HG03378 (cell line): ENCODE results near the gene WFDC2.
"Not testable (repeated sequence)": the region's sequence is repeated elsewhere in the genome, so short reads cannot be mapped to it uniquely, and the experiment has no call there.

Experiments
- ATAC-seq: cut with Tn5 transposase; IDR thresholded peaks from one replicate; pipeline ENCODE4 v1.9.1; 2021; ENCODE audit warnings: mild to moderate bottlenecking, moderate library complexity; ENCODE audit not compliant: unreplicated experiment

Gene WFDC2

GRCh38 chr20:45450097-45450818 lies 19.3 kb upstream of the WFDC2 start:
- no peak for ATAC-seq

- ATAC-seq, result no peak
Measured at GRCh38 chr20:45452238-45452637, 17.3 kb upstream of the WFDC2 start.

- no peak for ATAC-seq
Measured at GRCh38 chr20:45452772-45453691, 16.5 kb upstream of the WFDC2 start.

- no peak for ATAC-seq
Measured at GRCh38 chr20:45456632-45457031, 12.9 kb upstream of the WFDC2 start.

- no peak for ATAC-seq
Measured at GRCh38 chr20:45459606-45460005, 9.9 kb upstream of the WFDC2 start.

- ATAC-seq, result no peak
Measured at GRCh38 chr20:45461225-45461624, 8.3 kb upstream of the WFDC2 start.

GRCh38 chr20:45462711-45463509 lies 6.6 kb upstream of the WFDC2 start:
- ATAC-seq, result no peak

- ATAC-seq, result no peak
Measured at GRCh38 chr20:45463709-45464108, 5.8 kb upstream of the WFDC2 start.

GRCh38 chr20:45465491-45466266 lies 3.9 kb upstream of the WFDC2 start:
- no peak for ATAC-seq

GRCh38 chr20:45467172-45467571 lies 2.4 kb upstream of the WFDC2 start:
- no peak for ATAC-seq

GRCh38 chr20:45467861-45468260 lies 1.7 kb upstream of the WFDC2 start:
- ATAC-seq, result no peak

- ATAC-seq, result no peak
Measured at GRCh38 chr20:45470262-45470931, 844 bp downstream of the WFDC2 start.

- no peak for ATAC-seq
Measured at GRCh38 chr20:45470937-45471336, 1.4 kb downstream of the WFDC2 start.

- not testable (repeated sequence) for ATAC-seq
Measured at GRCh38 chr20:45472286-45472685, 2.7 kb downstream of the WFDC2 start.

GRCh38 chr20:45477530-45478148 lies 8.1 kb downstream of the WFDC2 start:
- not testable (repeated sequence) for ATAC-seq

GRCh38 chr20:45479822-45480221 lies 10.3 kb downstream of the WFDC2 start:
- no peak for ATAC-seq

- no peak for ATAC-seq
Measured at GRCh38 chr20:45484676-45485075, 15.1 kb downstream of the WFDC2 start.

- no peak for ATAC-seq
Measured at GRCh38 chr20:45485388-45485787, 15.8 kb downstream of the WFDC2 start.

GRCh38 chr20:45487231-45487635 lies 17.7 kb downstream of the WFDC2 start:
- no peak for ATAC-seq
